ENCODE data around the gene RNF146.

- TF ChIP-seq, protein P1, sequence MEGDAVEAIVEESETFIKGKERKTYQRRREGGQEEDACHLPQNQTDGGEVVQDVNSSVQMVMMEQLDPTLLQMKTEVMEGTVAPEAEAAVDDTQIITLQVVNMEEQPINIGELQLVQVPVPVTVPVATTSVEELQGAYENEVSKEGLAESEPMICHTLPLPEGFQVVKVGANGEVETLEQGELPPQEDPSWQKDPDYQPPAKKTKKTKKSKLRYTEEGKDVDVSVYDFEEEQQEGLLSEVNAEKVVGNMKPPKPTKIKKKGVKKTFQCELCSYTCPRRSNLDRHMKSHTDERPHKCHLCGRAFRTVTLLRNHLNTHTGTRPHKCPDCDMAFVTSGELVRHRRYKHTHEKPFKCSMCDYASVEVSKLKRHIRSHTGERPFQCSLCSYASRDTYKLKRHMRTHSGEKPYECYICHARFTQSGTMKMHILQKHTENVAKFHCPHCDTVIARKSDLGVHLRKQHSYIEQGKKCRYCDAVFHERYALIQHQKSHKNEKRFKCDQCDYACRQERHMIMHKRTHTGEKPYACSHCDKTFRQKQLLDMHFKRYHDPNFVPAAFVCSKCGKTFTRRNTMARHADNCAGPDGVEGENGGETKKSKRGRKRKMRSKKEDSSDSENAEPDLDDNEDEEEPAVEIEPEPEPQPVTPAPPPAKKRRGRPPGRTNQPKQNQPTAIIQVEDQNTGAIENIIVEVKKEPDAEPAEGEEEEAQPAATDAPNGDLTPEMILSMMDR (IDR thresholded peaks at IDR 0.05; ENCODE audit: low read length), result no peak
- TF ChIP-seq EZH2phosphoT487 (IDR thresholded peaks at IDR 0.05; ENCODE audit: low read length), result no peak
- no peak for TF ChIP-seq EZH2 (optimal IDR thresholded peaks at IDR 0.05; ENCODE audit: low read depth, low read length)
Observed at GRCh38 chr6:127277878-127278843, 11.5 kb downstream of the RNF146 start.
